ENCODE measurements around the gene CXCR2. TPM values are rescaled to one million over a fixed set of nuclear protein-coding genes. Genes with fewer than 3 reads are reported as not detected.

The CXCR2 gene
- total and polyA plus RNA-seq, 4 donors = 0.47 to 1.8 (median 0.97) TPM

DNA sequence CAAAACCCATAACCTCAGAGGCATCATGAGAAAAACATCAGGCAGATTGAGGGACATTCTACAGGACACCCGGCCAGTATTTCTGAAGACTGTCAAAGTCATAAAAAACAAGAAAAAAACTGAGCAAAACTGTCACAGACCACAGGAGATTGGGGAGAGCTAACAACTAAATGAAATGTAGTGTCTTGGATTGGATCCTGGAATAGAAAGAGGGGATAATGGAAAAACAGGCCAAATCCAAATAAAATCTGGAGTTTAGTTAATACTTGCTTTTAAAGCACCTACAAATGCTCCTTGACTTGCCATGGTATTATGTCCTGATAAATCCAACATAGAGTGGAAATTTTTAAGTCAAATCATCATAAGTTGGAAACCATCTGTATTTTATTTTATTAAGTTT is 58.5 kb downstream of the CXCR2 start:
- TF ChIP-seq, protein P1, sequence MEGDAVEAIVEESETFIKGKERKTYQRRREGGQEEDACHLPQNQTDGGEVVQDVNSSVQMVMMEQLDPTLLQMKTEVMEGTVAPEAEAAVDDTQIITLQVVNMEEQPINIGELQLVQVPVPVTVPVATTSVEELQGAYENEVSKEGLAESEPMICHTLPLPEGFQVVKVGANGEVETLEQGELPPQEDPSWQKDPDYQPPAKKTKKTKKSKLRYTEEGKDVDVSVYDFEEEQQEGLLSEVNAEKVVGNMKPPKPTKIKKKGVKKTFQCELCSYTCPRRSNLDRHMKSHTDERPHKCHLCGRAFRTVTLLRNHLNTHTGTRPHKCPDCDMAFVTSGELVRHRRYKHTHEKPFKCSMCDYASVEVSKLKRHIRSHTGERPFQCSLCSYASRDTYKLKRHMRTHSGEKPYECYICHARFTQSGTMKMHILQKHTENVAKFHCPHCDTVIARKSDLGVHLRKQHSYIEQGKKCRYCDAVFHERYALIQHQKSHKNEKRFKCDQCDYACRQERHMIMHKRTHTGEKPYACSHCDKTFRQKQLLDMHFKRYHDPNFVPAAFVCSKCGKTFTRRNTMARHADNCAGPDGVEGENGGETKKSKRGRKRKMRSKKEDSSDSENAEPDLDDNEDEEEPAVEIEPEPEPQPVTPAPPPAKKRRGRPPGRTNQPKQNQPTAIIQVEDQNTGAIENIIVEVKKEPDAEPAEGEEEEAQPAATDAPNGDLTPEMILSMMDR (IDR thresholded peaks at IDR 0.05; ENCODE audit: low read depth, low read length, missing input control) = no peak
- TF ChIP-seq FOXA1 (IDR thresholded peaks at IDR 0.05) (no peak), FOXA2 (IDR thresholded peaks at IDR 0.05) (no peak), GABPA (IDR thresholded peaks at IDR 0.05 in 1 of 2, conservative IDR thresholded peaks at IDR 0.05 in 1 of 2) (no peak), SP1 (IDR thresholded peaks at IDR 0.05) (no peak), JUND (IDR thresholded peaks at IDR 0.05) (no peak), NR2F2 (IDR thresholded peaks at IDR 0.05) (no peak), RXRA (IDR thresholded peaks at IDR 0.05) (no peak)
- TF ChIP-seq, protein P2, sequence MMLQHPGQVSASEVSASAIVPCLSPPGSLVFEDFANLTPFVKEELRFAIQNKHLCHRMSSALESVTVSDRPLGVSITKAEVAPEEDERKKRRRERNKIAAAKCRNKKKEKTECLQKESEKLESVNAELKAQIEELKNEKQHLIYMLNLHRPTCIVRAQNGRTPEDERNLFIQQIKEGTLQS (IDR thresholded peaks at IDR 0.05) = no peak
- H3K27me3 ChIP-seq (ENCODE audit: control insufficient read depth in 4 of 4, insufficient read depth in 4 of 4, low read length in 3 of 4) = no peaks in the 10 kb centered on the region
- no peak overlapping the region for H3K27ac ChIP-seq (ENCODE audit: low read depth in 1 of 2, low read length in 2 of 2)
- H3K36me3 ChIP-seq (ENCODE audit: control insufficient read depth in 4 of 4, insufficient read depth in 3 of 4, low read depth in 1 of 4, low read length in 3 of 4) = no peaks in the 10 kb centered on the region
- H3K9me3 ChIP-seq (ENCODE audit: control insufficient read depth in 4 of 4, low read length in 3 of 4) = no peaks in the 10 kb centered on the region
- 89% methylated on average over 1 of the region's 1 CpG for WGBS
- peaks cover 0 to 6% (median 0%) of the 10 kb centered on the region in 4 donors for H3K4me1 ChIP-seq (ENCODE audit: control insufficient read depth in 4 of 4, insufficient read depth in 4 of 4, low read length in 3 of 4)
- no peak overlapping the region for H3K4me3 ChIP-seq (ENCODE audit: low read depth in 1 of 3, low read length in 3 of 3)
- no peak for DNase-seq (ENCODE audit: low spot score)
- no peak overlapping the region for H3K9ac ChIP-seq (ENCODE audit: low read depth in 1 of 2, low read length in 2 of 2)

DNA sequence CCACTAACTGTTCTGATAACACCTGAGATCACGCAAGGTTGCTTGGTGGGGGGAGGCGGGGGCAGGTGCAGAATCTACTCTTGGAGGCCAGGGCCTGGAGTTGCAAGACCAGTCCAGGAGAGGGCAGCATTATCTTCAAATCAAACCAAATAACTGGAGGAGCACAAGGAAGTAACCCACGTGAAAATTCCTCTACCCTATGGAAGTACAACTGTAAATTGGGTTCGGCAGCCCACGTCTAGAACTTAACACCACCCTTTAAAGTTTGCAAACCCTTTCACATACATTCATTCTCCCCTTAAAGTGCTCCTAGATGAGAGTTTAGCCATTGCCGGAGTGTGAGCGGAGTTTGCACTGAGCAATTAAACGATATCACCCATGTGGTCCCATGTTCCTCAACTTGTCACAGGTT is 60.5 kb downstream of the CXCR2 start:
- Histone ChIP-seq H3K27ac (ENCODE audit: low read depth in 1 of 2, low read length in 2 of 2) (no peak overlapping the region), H3K9ac (ENCODE audit: low read depth in 1 of 2, low read length in 2 of 2) (no peak overlapping the region)
- WGBS = 37% methylated on average over 8 of the region's 8 CpGs

More for the DNA sequence above, 60.5 kb downstream of the CXCR2 start:
- Histone ChIP-seq H3K27me3 (ENCODE audit: control insufficient read depth in 4 of 4, insufficient read depth in 4 of 4, low read length in 3 of 4) (no peaks in the 10 kb centered on the region), H3K4me1 (ENCODE audit: control insufficient read depth in 4 of 4, insufficient read depth in 4 of 4, low read length in 3 of 4) (peaks cover 0 to 6% (median 0%) of the 10 kb centered on the region in 4 donors), H3K4me3 (ENCODE audit: low read depth in 1 of 3, low read length in 3 of 3) (no peak overlapping the region), H3K9me3 (ENCODE audit: control insufficient read depth in 4 of 4, low read length in 3 of 4) (no peaks in the 10 kb centered on the region), H3K36me3 (ENCODE audit: control insufficient read depth in 4 of 4, insufficient read depth in 3 of 4, low read depth in 1 of 4, low read length in 3 of 4) (no peaks in the 10 kb centered on the region)
- no peak for TF ChIP-seq HNF4A (conservative IDR thresholded peaks at IDR 0.05)
- TF ChIP-seq RAD21 (IDR thresholded peaks at IDR 0.05) = peak; percentile 86 to 89
- TF ChIP-seq, protein P1 (IDR thresholded peaks at IDR 0.05; ENCODE audit: low read depth, low read length, missing input control) = peak; percentile 87
- DNase-seq (ENCODE audit: low spot score) = peak; percentile 61

Other genes starting within 250 kb of the CXCR2 start
- gene TNS1, start 123.0 kb upstream of the CXCR2 start, total RNA-seq = 100 to 1,000 TPM in 1 of 2 donors, 10 to 100 TPM in 1; 91.6 to 128 TPM
- 10 to 100 TPM; 16.3 to 23.0 TPM for gene TNS1, start 123.0 kb upstream of the CXCR2 start, polyA plus RNA-seq
- gene RUFY4, start 56.8 kb upstream of the CXCR2 start, total RNA-seq = under 1 TPM; 0.05 to 0.08 TPM
- gene RUFY4, start 56.8 kb upstream of the CXCR2 start, polyA plus RNA-seq = under 1 TPM in 1 of 2 donors, not detected in 1; 0.08 TPM
- 1 to 10 TPM in 1 of 2 donors, under 1 TPM in 1; 0.33 to 1.8 TPM for gene CXCR1, start 40.9 kb downstream of the CXCR2 start, total RNA-seq
- 1 to 10 TPM in 1 of 2 donors, under 1 TPM in 1; 0.26 to 1.1 TPM for gene CXCR1, start 40.9 kb downstream of the CXCR2 start, polyA plus RNA-seq
- 10 to 100 TPM; 58.1 to 74.7 TPM for gene ARPC2, start 91.2 kb downstream of the CXCR2 start, total RNA-seq
- 10 to 100 TPM; 72.8 to 83.6 TPM for gene ARPC2, start 91.2 kb downstream of the CXCR2 start, polyA plus RNA-seq
- 1 to 10 TPM in 1 of 2 donors, under 1 TPM in 1; 0.42 to 1.4 TPM for gene GPBAR1, start 135.0 kb downstream of the CXCR2 start, total RNA-seq
- gene GPBAR1, start 135.0 kb downstream of the CXCR2 start, polyA plus RNA-seq = 1 to 10 TPM; 2.1 to 2.7 TPM
- gene AAMP, start 144.1 kb downstream of the CXCR2 start, total RNA-seq = 100 to 1,000 TPM in 1 of 2 donors, 10 to 100 TPM in 1; 79.9 to 116 TPM
- gene AAMP, start 144.1 kb downstream of the CXCR2 start, polyA plus RNA-seq = 10 to 100 TPM; 63.6 to 69.2 TPM
- 10 to 100 TPM; 28.5 to 68.6 TPM for gene PNKD, start 144.5 kb downstream of the CXCR2 start, total RNA-seq
- 100 to 1,000 TPM; 121 to 161 TPM for gene PNKD, start 144.5 kb downstream of the CXCR2 start, polyA plus RNA-seq
- 100 to 1,000 TPM; 122 to 133 TPM for gene TMBIM1, start 166.5 kb downstream of the CXCR2 start, total RNA-seq
- gene TMBIM1, start 166.5 kb downstream of the CXCR2 start, polyA plus RNA-seq = 100 to 1,000 TPM in 1 of 2 donors, 10 to 100 TPM in 1; 61.8 to 106 TPM
- gene CATIP, start 230.8 kb downstream of the CXCR2 start, total RNA-seq = not detected
- under 1 TPM; 0.05 to 0.35 TPM for gene CATIP, start 230.8 kb downstream of the CXCR2 start, polyA plus RNA-seq